Stimulated activated naive CD8-positive, alpha-beta T cell treated with anti-CD3 and anti-CD28 coated beads, Interleukin-15, Interleukin-2, amounts not matched to agents 100 ng/mL and 50 ng/mL, for 24 hours (primary cell): ENCODE results near the gene DCP2.
"Not testable (repeated sequence)": the region's sequence is repeated elsewhere in the genome, so short reads cannot be mapped to it uniquely, and the experiment has no call there.

Experiments
- H3K27ac Mint-ChIP-seq: one replicate; pipeline ENCODE4 v1.8.0; 2021; ENCODE audit warnings: mild to moderate bottlenecking, mixed read lengths
- H3K27me3 Mint-ChIP-seq: one replicate; pipeline ENCODE4 v1.8.0; 2021; ENCODE audit warnings: mixed read lengths
- H3K36me3 Mint-ChIP-seq: one replicate; pipeline ENCODE4 v1.8.0; 2021; ENCODE audit warnings: low read depth, mixed read lengths
- H3K4me1 Mint-ChIP-seq: one replicate; pipeline ENCODE4 v1.8.0; 2021; ENCODE audit warnings: low read depth, mixed read lengths
- H3K4me3 Mint-ChIP-seq: one replicate; pipeline ENCODE4 v1.8.0; 2021; ENCODE audit warnings: mild to moderate bottlenecking, mixed read lengths
- H3K9me3 Mint-ChIP-seq: one replicate; pipeline ENCODE4 v1.8.0; 2021; ENCODE audit warnings: mixed read lengths

DCP2 gene

GRCh38 chr5:112958093-112959088 lies 18.2 kb upstream of the DCP2 start:
- no peaks in the 10 kb centered on the region for H3K36me3 Mint-ChIP-seq
- H3K27ac Mint-ChIP-seq: no peak overlapping the region
- H3K4me1 Mint-ChIP-seq: peaks cover 30% of the 10 kb centered on the region
- no peaks in the 10 kb centered on the region for H3K9me3 Mint-ChIP-seq
- H3K4me3 Mint-ChIP-seq: no peak overlapping the region
- H3K27me3 Mint-ChIP-seq: peaks cover 4% of the 10 kb centered on the region

- H3K4me3 Mint-ChIP-seq, H3K36me3 Mint-ChIP-seq, H3K27ac Mint-ChIP-seq, H3K27me3 Mint-ChIP-seq, H3K9me3 Mint-ChIP-seq: not testable (repeated sequence)
- H3K4me1 Mint-ChIP-seq: peaks cover 40% of the 10 kb centered on the region
These were observed 16.7 kb upstream of the DCP2 start for GRCh38 chr5:112959872-112960271.

GRCh38 chr5:112960315-112960714 lies 16.3 kb upstream of the DCP2 start:
- Mint-ChIP-seq H3K9me3 (no peaks in the 10 kb centered on the region), H3K27ac (no peak overlapping the region), H3K4me3 (no peak overlapping the region)

DNA sequence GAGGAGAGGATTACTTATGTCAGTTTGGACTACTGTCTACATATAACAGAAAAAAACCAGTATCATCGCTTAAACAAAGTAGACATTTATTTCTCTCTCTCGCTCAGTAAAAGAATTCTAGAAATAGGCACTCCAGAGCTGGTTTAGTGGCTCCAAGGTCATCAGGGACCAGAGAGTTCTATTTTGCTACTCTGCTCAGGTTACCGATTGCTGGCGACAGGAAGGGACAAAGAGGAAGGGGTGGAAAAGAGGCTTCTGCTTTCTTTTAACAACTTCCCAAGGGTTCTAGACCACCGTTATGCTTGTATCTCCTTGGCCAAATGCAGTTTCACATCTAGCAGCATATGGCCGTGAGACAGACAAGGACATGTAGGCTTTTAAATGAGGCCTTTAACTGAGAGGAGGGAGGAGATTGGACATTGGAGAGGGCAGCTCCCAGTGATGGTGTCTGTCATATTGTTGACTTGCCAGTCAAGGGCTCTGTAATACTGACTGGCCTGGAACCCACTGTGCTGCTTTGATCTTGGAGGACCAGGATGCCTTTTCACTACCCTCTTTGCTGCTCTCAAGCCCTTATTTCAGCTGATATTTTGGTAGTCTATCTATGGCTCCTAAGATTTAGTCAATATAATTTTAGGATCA lies 15.6 kb upstream of the DCP2 start:
- Mint-ChIP-seq H3K27me3 (peaks cover 4% of the 10 kb centered on the region), H3K36me3 (no peaks in the 10 kb centered on the region), H3K4me3 (no peak overlapping the region)

More at GRCh38 chr5:112960315-112960714, 16.3 kb upstream of the DCP2 start:
- Mint-ChIP-seq H3K4me1 (peaks cover 40% of the 10 kb centered on the region), H3K36me3 (no peaks in the 10 kb centered on the region), H3K27me3 (peaks cover 4% of the 10 kb centered on the region)

DNA sequence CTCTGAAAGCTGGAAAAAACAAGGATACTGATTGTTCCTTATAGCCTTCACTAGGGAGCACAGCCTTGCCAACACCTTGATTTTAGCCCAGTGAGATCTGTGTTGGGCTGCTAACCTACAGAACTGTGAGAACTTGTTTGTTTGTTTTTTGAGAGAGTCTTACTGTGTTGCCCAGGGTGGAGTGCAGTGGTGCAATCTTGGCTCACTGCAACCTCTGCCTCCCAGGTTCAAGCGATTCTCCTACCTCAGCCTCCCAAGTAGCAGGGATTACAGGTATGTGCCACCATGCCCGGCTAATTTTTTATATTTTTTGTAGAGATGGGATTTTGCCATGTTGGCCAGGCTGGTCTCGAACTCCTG lies 13.2 kb upstream of the DCP2 start:
- not testable (repeated sequence) for H3K36me3 Mint-ChIP-seq, H3K9me3 Mint-ChIP-seq, H3K27me3 Mint-ChIP-seq, H3K4me3 Mint-ChIP-seq
- Mint-ChIP-seq H3K27ac (peak overlapping the region; percentile 59), H3K4me1 (peaks cover 42% of the 10 kb centered on the region)

More for the DNA sequence above, 15.6 kb upstream of the DCP2 start:
- Mint-ChIP-seq H3K9me3 (no peaks in the 10 kb centered on the region), H3K27ac (no peak overlapping the region), H3K4me1 (peaks cover 44% of the 10 kb centered on the region)

- peaks cover 31% of the 10 kb centered on the region for H3K4me1 Mint-ChIP-seq
These were observed 10.8 kb upstream of the DCP2 start for GRCh38 chr5:112965733-112966306.

DNA sequence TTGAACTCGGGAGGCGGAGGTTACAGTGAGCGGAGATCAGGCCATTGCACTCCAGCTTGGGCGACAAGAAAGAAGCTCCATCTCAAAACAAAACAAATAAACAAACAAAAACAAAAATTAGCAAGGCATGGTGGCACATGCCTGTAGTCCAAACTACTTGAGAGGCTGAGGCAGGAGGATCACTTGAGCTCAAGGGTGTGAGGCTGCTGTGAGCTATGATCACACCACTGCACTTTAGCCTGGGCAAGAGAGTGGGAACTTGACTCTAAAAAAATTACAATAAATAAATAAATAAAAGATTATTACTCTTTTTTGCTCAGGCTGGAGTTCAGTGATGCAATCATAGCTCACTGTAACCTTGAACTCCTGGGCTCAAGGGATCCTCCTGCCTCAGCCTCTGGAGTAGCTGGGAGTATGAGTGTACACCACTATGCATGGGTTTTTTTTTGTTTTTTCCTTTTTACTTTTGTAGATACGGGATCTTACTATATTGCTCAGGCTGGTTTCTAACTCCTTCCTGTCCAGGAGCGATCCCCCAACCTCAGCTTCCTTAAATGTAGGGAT lies 9.0 kb upstream of the DCP2 start:
- H3K9me3 Mint-ChIP-seq: no peaks in the 10 kb centered on the region
- H3K4me3 Mint-ChIP-seq: no peak overlapping the region
- H3K36me3 Mint-ChIP-seq: no peaks in the 10 kb centered on the region
- peaks cover 31% of the 10 kb centered on the region for H3K4me1 Mint-ChIP-seq
- H3K27ac Mint-ChIP-seq: no peak overlapping the region
- no peaks in the 10 kb centered on the region for H3K27me3 Mint-ChIP-seq

More at GRCh38 chr5:112965733-112966306, 10.8 kb upstream of the DCP2 start:
- Mint-ChIP-seq H3K4me3 (no peak overlapping the region), H3K27ac (peak overlapping the region; percentile 2), H3K27me3 (no peaks in the 10 kb centered on the region), H3K9me3 (no peaks in the 10 kb centered on the region), H3K36me3 (no peaks in the 10 kb centered on the region)

GRCh38 chr5:112968411-112969106 lies 8.0 kb upstream of the DCP2 start:
- H3K9me3 Mint-ChIP-seq: no peaks in the 10 kb centered on the region
- H3K36me3 Mint-ChIP-seq: no peaks in the 10 kb centered on the region
- H3K27ac Mint-ChIP-seq: no peak overlapping the region
- no peak overlapping the region for H3K4me3 Mint-ChIP-seq
- H3K4me1 Mint-ChIP-seq: peaks cover 21% of the 10 kb centered on the region
- H3K27me3 Mint-ChIP-seq: no peaks in the 10 kb centered on the region

DNA sequence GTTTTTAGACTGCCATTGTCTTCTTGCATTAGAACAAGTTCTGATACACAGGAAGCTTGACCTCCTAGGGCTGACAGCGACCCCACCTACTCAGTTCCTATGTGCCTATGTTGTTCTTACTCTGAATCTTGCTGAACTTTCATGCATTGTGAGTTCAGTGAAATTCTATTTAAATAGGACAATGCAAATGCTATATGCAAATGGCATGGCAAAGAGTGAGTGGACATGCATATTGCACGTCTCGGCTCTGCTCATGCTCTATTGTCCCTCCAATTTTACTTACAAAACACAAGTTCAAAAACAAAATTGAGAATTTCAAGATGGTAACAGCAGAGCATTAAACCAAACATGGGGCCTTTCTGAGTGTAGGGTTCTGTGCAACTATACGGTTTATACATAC lies 5.3 kb upstream of the DCP2 start:
- H3K36me3 Mint-ChIP-seq: no peaks in the 10 kb centered on the region
- no peak overlapping the region for H3K4me3 Mint-ChIP-seq
- peaks cover 19% of the 10 kb centered on the region for H3K4me1 Mint-ChIP-seq
- H3K27ac Mint-ChIP-seq: no peak overlapping the region
- no peaks in the 10 kb centered on the region for H3K27me3 Mint-ChIP-seq
- no peaks in the 10 kb centered on the region for H3K9me3 Mint-ChIP-seq

GRCh38 chr5:112973036-112973435 lies 3.6 kb upstream of the DCP2 start:
- Mint-ChIP-seq H3K27me3 (no peaks in the 10 kb centered on the region), H3K27ac (no peak overlapping the region), H3K36me3 (no peaks in the 10 kb centered on the region), H3K9me3 (no peaks in the 10 kb centered on the region), H3K4me3 (no peak overlapping the region), H3K4me1 (peaks cover 26% of the 10 kb centered on the region)

DNA sequence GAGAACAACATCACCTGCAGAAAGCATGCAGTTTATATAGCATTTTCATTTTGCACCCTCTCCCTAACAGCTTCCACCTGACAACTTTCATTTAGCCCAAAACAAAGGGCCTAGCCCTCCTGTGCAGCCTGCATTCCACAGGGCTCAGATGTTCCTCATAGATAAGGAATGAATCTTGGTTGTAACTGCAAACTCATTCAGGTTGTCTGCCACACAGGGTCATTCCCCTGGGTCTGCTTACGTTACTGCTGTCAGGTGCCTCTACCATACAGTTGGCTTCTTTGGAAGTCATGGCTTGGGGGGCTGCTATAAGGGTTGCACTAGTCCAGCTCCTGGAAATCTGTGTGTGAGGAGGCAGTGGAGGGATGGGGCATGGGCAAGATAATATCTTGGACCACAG lies 2.7 kb upstream of the DCP2 start:
- Mint-ChIP-seq H3K27ac (no peak overlapping the region), H3K4me1 (peaks cover 35% of the 10 kb centered on the region), H3K9me3 (no peaks in the 10 kb centered on the region), H3K4me3 (no peak overlapping the region), H3K27me3 (no peaks in the 10 kb centered on the region), H3K36me3 (peaks cover 4% of the 10 kb centered on the region)

GRCh38 chr5:112974901-112975300 lies 1.7 kb upstream of the DCP2 start:
- Mint-ChIP-seq H3K27ac (no peak overlapping the region), H3K36me3 (peaks cover 4% of the 10 kb centered on the region), H3K4me1 (peaks cover 37% of the 10 kb centered on the region), H3K4me3 (no peak overlapping the region), H3K9me3 (no peaks in the 10 kb centered on the region), H3K27me3 (no peaks in the 10 kb centered on the region)

- peaks cover 47% of the 10 kb centered on the region for H3K4me1 Mint-ChIP-seq
- H3K4me3 Mint-ChIP-seq: peak overlapping the region; percentile 98
- H3K27me3 Mint-ChIP-seq: no peaks in the 10 kb centered on the region
- peaks cover 4% of the 10 kb centered on the region for H3K36me3 Mint-ChIP-seq
- peak overlapping the region; percentile 96 for H3K27ac Mint-ChIP-seq
- no peaks in the 10 kb centered on the region for H3K9me3 Mint-ChIP-seq
These were observed 722 bp upstream of the DCP2 start for GRCh38 chr5:112975721-112976431.

DNA sequence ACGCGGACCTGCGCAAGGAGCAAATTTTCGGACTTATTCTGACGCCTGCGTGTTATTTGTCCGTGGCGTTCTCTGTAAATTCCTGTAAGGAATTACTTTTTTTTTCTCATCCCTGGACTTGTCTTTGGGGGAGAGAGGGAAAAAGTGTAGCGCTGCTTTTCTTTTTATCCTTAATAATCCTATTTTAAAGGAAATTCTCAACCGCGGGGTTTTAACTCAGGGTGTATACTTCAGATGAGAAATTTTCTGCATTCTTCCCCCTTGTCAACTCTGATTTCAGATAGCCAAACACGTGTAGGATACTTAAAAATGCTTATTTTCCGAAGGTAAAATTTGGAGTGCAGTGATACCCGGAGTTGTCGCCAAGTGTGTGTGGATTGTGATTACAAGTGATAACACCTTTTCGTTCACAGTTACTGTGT lies 853 bp downstream of the DCP2 start:
- Mint-ChIP-seq H3K4me1 (peaks cover 57% of the 10 kb centered on the region), H3K27me3 (no peaks in the 10 kb centered on the region), H3K9me3 (no peaks in the 10 kb centered on the region), H3K27ac (peak overlapping the region; percentile 96), H3K36me3 (peaks cover 16% of the 10 kb centered on the region), H3K4me3 (peak overlapping the region; percentile 98)
